Activated T-cell treated with anti-CD3 and anti-CD28 coated beads, Interleukin-2, amount 50 U/mL, for 48 hours (primary cell): ENCODE data around the gene STRIT1.
"Not testable (repeated sequence)": the region's sequence is repeated elsewhere in the genome, so short reads cannot be mapped to it uniquely, and the experiment has no call there.

Source experiments
- DNase-seq, 2 experiments: peaks; one replicate each; pipeline ENCODE4 v3.0.0-alpha.2; 2020

Gene STRIT1

DNA sequence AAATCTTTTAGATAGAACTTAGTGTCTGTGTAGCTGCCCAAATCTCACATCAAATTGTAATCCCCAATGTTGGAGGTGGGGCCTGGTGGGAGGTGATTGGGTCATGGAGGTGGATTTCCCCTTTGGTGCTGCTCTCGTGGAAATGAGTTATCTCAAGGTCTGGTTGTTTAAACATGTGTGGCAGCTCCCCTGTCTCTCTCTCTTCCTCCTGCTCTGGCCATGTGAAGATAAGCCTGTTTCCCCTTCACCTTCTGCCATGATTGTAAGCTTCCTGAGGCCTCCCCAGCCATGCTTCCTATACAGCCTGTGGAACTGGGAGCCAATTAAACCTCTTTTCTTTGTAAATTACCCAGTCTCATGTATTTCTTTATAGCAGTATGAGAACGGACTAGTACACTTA lies 30.6 kb downstream of the STRIT1 start:
- not testable (repeated sequence) for DNase-seq

DNA sequence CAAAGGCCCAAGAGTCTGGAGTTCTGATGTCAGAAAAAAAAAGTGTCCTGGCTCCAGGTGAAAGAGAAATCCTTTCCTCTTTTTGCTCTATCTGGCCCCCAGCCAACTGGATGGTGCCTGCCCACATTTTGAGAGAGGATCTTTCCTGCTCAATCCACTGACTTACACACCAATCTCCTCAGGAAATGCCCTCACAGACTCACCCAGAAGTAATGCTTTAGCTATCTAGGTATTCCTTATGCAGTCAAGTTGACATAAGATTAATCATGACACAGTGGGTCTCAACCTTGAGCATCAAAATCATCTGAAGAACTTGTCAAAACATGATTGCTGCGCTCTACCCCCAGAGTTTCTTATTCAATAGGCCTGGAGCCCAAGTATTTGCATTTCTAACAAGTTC lies 31.2 kb downstream of the STRIT1 start:
- no peak for DNase-seq

DNA sequence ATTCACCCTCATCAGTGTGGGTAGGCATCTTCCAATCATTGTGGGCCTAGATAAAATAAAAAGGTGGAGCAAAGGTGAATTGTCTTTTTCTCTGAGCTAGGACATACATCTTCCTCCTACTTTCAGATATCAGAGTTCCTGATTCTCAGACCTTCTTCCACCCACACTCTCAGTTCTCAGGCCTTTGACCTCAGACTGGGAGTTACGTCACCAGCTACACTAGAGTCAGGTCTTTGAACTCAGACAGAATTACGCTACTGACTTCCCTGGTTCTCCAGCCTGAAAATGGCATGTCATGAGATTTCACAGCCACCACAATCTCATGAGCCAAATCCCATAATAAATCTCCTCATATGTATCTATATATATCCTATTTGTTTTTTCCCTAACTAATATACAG lies 39.0 kb downstream of the STRIT1 start:
- DNase-seq = no peak

DNA sequence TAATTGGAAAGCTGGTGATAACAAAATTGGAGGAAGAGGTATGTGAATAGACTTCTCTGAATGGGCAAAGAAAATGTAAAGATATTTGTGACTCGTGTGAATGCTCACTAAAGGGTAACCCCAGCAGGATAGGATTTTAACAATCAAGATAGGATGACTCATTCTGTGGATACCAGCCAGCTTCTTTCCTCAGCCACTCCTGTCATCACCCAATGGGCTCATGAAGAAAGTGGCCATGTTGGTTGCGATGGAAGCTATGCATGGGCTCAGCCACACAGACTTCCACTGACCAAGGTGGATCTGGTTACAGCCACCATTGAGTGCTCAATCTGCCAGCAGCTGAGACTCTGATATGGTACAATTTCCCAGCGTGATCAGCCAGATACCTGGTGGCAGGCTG lies 40.9 kb downstream of the STRIT1 start:
- no peak for DNase-seq

DNA sequence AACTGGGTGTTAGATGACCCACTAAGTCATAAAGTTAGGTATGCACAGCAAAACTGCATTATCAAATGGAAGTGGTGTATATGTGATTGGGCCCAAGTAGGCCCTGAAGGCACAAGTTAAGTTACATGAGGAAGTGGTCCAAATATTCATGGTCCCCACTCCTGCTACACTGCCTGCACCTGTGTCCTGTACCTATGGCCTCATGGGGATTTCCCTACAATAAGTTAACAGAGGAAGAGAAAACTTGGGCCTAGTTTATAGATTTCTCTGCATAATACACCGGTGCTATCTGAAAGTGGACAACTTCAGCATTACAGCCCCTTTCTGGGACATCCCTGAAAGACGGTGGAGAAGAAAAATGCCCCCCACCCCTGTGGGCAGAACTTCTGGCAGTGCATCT lies 41.5 kb downstream of the STRIT1 start:
- no peak for DNase-seq

DNA sequence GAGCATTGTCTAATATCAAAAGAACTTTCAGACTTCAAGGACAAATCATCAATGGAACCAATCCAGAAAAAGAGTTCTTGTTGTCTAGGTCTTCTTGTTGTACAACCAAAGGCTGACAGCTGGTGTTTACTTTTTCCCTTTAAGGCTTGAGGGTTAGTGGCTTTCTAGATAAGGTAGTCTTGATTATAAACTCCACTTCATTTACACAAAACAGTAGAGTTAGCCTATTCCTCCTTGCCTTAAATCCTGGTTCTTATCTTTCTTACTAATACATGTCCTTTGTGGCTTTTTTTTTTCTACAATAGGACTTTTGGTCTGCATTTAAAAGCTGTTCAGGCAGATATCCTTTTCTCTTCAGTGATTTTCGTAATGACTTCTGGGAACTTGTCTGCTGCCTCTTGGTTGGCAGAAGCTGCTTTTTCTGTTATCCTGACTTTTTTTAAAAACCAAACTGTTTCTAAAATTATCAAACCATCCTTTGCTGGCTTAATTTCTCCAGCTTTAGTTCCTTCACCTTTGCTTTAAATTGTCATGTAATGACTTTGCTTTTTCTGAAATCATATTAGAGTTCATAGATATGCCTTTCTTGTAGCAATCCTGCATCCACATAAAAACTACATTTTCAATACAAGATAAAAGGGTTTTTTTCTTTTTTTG lies 44.8 kb downstream of the STRIT1 start:
- no peak for DNase-seq

DNA sequence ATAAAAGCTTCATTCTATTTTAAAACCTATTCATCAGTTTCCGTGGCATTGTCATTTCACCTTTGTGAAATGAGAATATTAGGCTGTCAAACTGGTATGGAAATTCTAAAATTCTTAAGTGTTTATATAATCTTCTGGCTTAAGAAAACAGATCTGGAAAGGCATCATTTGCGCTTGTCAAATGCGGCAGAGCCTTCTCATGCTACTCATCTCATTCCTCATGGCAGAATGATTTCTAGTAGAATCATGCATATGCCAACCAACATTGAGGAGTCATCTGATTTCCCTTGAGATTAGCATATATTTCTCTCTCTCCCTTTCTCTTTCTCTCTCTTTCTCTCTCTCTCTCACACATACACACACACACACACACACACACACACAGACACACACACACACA lies 48.8 kb downstream of the STRIT1 start:
- no peak for DNase-seq

DNA sequence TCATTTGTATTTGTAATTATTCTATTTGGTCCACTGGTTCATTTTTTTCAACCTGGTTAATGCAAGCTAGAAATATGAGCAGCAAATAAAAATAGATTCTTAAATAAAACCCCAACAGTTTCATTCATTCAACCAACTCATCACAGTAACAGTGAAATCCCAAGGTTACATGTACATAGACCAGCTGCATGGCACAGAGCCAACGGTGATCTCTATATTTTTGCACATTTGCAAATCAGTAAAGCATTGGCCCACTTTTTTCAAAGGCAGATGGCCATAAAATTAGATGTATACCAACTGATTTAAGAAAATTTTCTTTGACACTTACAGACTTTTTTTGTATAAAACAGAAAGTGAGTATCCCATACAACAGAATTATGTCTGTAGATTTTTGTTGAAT lies 49.3 kb downstream of the STRIT1 start:
- DNase-seq = no peak

DNA sequence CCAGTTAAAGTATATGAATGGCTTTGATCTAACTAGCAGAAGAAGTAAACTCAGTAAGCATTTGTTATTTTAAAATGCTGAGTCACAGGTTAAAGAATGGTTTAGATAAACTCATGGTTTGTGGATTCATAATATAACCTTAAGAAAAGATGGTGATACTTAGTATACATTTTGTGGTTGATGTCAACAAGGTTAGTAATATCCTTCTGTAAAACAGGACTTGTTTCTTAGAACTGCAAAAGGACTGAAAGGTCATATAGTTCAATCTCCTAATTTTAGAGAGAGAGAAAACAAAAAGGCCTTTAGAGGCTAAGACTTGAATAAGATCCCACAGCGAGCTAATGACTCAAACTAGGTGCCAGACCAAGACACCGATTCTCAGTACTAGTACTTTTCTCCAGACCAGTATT lies 50.0 kb downstream of the STRIT1 start:
- no peak for DNase-seq

DNA sequence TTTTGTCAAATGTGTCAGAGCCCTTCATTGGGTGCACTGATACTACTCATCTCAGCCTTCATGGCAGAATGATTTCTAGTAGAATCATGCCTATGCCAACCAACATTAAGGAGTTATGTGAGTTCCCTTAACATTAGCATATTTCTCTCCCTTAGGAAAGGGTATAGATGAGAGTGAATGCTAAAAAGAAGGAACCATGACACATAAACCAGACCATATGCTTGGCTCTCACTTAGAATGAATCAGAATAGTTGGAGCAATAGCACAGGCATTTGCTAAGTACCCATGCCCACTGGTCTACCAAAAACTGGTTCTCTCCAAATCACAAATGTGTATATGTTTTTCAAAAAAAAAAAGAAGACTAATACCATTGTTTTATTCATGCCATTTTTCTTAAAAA lies 51.1 kb downstream of the STRIT1 start:
- DNase-seq = no peak

DNA sequence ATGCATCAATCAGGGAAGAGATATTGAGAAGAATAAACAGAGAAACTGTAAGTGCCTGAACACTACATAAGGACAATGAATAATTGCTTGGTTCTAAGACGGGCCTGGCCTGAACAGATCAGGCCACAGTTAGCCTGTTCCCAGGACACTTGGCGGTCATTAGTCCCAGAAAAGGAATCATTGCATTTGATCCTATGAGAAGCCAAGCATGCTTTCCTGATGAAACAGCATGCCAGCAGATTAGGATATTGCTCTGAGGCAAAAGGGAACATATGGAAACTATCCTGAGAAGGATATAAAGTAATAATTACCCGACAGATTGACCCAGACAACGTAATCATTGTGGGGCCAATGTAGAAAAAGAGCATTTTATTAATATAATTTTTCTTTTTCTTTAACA lies 51.9 kb downstream of the STRIT1 start:
- DNase-seq = no peak
